Uterus (tissue), 4 donors: Measurements from ENCODE around the gene TIGD6. TPM values are rescaled to one million over a fixed set of nuclear protein-coding genes. Genes with fewer than 3 reads are reported as not detected.

Experiments
- DNase-seq, 2 donors: peaks; one replicate each; pipeline ENCODE4 v3.0.0-alpha.2; 2019 to 2020
- H3K27ac ChIP-seq, 2 donors: fragments of 200-600 bp; sonication (generic); 1 replicate in 1 of 2; 2 replicates in 1 of 2; pipeline ENCODE4 v1.5.1; 2016 to 2018
- H3K27me3 ChIP-seq, 2 donors: fragments of 200-600 bp; sonication (generic); one replicate each; pipeline ENCODE4 v1.5.1; 2018 to 2019; ENCODE audit warnings: control low read depth in 1 of 2
- H3K36me3 ChIP-seq, 2 donors: fragments of 200-600 bp; sonication (generic); one replicate each; pipeline ENCODE4 v1.5.1; 2019; ENCODE audit warnings: control low read depth in 1 of 2
- H3K4me1 ChIP-seq, 2 donors: fragments of 200-600 bp; sonication (generic); one replicate each; pipeline ENCODE4 v1.5.1; 2018 to 2019; ENCODE audit warnings: control low read depth in 1 of 2
- H3K4me3 ChIP-seq, 2 donors: fragments of 200-600 bp; sonication (generic); 1 replicate in 1 of 2; 2 replicates in 1 of 2; pipeline ENCODE4 v1.5.1; 2018 to 2019; ENCODE audit warnings: mild to moderate bottlenecking in 1 of 2
- H3K9me3 ChIP-seq, 2 donors: fragments of 200-600 bp; sonication (generic); one replicate each; pipeline ENCODE4 v1.5.1; 2019; ENCODE audit warnings: control low read depth in 1 of 2
- POLR2A ChIP-seq, 2 donors: fragments of 450-650 bp; IDR thresholded peaks; one replicate each; pipeline ENCODE4 v1.6.1; 2016; ENCODE audit warnings: antibody characterized with exemption in 2 of 2, mild to moderate bottlenecking in 1 of 2, moderate library complexity in 1 of 2
- intact Hi-C: fragments of 100-400 bp; cut with DNase I; formaldehyde crosslinking; loops from one replicate; pipeline ENCODE4 v1.15.1; 2023; ENCODE audit warnings: low total_unique reads
- total RNA-seq, 4 donors: library from RNA; depleted of rRNA in 3 of 4; stranded (reverse); fragments of >200 nt in 3 of 4; gene quantifications; one replicate each; pipeline versions ENCODE4 v1.1.0 to v1.2.4, GENCODE V29; 2014 to 2023
- TF ChIP-seq, protein P1 (sequence below), 4 experiments: fragments of 200-600 bp in 2 of 4; fragments of 450-650 bp in 2 of 4; sonication (generic) in 2 of 4; IDR thresholded peaks; one replicate each; pipeline ENCODE4 v1.5.1; 2016 to 2019; ENCODE audit warnings: antibody characterized with exemption in 4 of 4, mild to moderate bottlenecking in 2 of 4, moderate library complexity in 1 of 4
- donor health status: DM: yes; HTN: yes; CAD: no.

TIGD6 gene
- total RNA-seq, 4 donors from 2014 or later = 1.2 to 6.8 (median 2.7) TPM

GRCh38 chr5:149999866-150000255, 593 bp downstream of the TIGD6 start:
- peak overlapping the region; percentile 61 to 81 for H3K4me3 ChIP-seq
- H3K27ac ChIP-seq = peak overlapping the region; percentile 87
- no peaks in the 10 kb centered on the region for H3K9me3 ChIP-seq
- no peak for DNase-seq
- intact Hi-C loops = loop anchor here (10.0 kb wide), 1 partner anchor 365 kb away; no protein-coding TSS in a partner anchor
- TF ChIP-seq POLR2A (IDR thresholded peaks at IDR 0.05) = no peak
- TF ChIP-seq, protein P1, sequence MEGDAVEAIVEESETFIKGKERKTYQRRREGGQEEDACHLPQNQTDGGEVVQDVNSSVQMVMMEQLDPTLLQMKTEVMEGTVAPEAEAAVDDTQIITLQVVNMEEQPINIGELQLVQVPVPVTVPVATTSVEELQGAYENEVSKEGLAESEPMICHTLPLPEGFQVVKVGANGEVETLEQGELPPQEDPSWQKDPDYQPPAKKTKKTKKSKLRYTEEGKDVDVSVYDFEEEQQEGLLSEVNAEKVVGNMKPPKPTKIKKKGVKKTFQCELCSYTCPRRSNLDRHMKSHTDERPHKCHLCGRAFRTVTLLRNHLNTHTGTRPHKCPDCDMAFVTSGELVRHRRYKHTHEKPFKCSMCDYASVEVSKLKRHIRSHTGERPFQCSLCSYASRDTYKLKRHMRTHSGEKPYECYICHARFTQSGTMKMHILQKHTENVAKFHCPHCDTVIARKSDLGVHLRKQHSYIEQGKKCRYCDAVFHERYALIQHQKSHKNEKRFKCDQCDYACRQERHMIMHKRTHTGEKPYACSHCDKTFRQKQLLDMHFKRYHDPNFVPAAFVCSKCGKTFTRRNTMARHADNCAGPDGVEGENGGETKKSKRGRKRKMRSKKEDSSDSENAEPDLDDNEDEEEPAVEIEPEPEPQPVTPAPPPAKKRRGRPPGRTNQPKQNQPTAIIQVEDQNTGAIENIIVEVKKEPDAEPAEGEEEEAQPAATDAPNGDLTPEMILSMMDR (IDR thresholded peaks at IDR 0.05) = no peak
- no peaks in the 10 kb centered on the region for H3K4me1 ChIP-seq
- H3K27me3 ChIP-seq = no peaks in the 10 kb centered on the region
- H3K36me3 ChIP-seq = no peaks in the 10 kb centered on the region

DNA sequence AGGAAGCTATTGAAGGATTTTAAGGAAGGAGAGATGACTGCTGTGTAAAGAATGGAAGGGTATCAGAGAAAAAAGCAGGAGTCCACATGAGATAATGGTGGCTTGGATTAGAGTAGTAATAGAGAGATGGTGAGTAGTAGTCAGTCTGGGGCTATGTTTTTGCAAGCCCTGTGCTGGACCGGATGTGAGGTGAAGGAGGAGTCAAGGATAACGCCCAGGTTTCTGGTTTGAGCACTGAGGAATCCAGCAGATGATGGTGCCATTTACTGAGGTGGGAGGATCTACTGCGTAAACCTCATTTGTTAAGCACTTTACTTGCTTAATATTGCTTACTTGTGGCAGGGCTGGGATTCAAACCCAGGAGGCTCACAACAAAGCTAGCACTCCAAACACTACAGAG, 1.1 kb downstream of the TIGD6 start:
- peak overlapping the region; percentile 87 for H3K27ac ChIP-seq
- intact Hi-C loops = loop anchor here (10.0 kb wide), 1 partner anchor 365 kb away; no protein-coding TSS in a partner anchor
- no peaks in the 10 kb centered on the region for H3K9me3 ChIP-seq
- TF ChIP-seq, protein P1 (IDR thresholded peaks at IDR 0.05) = no peak
- no peak for TF ChIP-seq POLR2A (IDR thresholded peaks at IDR 0.05)
- no peaks in the 10 kb centered on the region for H3K4me1 ChIP-seq
- peak overlapping the region; percentile 61 to 81 for H3K4me3 ChIP-seq
- no peak for DNase-seq
- no peaks in the 10 kb centered on the region for H3K36me3 ChIP-seq
- no peaks in the 10 kb centered on the region for H3K27me3 ChIP-seq

DNA sequence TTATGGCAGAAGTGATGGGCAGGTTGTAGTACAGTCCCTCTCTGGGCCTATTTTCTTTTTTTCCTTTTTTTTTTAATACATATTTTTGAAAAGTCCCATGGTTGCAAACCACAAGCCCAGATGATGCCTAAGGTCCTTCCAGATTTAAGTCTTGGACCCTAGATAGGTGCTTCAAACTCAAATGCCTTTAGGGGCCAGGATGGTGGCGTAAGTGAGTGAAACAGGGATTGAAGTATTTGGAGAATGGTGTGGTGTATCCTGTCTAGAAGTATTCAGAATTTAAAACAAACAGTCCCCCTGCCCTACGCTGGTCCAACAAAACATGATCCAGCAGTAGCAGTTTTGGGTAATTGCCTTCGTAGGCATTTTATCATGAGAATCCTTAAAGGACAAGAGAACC, 2.2 kb downstream of the TIGD6 start:
- intact Hi-C loops = loop anchor here (10.0 kb wide), 1 partner anchor 363 kb away; no protein-coding TSS in a partner anchor
- Histone ChIP-seq H3K4me1 (no peaks in the 10 kb centered on the region), H3K36me3 (no peaks in the 10 kb centered on the region), H3K9me3 (no peaks in the 10 kb centered on the region), H3K4me3 (no peak overlapping the region), H3K27ac (no peak overlapping the region), H3K27me3 (no peaks in the 10 kb centered on the region)
- no peak for DNase-seq
- TF ChIP-seq, protein P1 (IDR thresholded peaks at IDR 0.05) = no peak
- no peak for TF ChIP-seq POLR2A (IDR thresholded peaks at IDR 0.05)

DNA sequence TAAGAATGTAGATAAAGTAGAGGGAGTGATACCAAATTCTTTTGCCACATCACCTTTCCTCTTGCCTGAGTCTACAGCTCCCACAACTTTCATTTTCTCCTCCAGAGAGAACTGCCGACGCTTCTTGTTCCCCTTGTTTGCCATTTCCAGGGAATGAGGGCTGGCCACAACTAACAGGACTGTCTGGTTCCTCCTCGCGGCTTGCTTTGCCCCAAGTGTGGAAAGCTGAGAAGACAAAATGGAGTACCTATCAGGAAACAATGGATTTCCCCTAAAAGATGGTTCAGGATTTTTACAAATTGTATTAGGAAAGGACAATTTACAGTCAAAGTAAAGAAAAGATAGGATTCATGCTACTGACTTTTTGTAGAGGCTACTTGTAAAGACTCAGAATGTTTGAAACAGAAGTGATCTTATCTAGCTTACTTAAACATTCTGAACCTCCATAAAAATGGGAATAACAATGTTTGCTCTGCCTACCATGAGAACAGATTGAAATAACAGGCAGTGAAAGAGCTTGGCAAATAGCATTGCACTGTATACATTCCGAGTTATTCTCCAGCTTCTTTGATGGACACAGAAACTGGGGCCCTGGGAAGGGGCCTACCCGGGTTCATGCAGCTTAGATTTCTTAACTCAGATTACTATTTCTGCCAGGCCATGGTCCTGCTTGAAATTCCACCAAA, 4.1 kb downstream of the TIGD6 start:
- no peak overlapping the region for H3K4me3 ChIP-seq
- no peak overlapping the region for H3K27ac ChIP-seq
- TF ChIP-seq, protein P1 (IDR thresholded peaks at IDR 0.05) = no peak
- TF ChIP-seq POLR2A (IDR thresholded peaks at IDR 0.05) = no peak

DNA sequence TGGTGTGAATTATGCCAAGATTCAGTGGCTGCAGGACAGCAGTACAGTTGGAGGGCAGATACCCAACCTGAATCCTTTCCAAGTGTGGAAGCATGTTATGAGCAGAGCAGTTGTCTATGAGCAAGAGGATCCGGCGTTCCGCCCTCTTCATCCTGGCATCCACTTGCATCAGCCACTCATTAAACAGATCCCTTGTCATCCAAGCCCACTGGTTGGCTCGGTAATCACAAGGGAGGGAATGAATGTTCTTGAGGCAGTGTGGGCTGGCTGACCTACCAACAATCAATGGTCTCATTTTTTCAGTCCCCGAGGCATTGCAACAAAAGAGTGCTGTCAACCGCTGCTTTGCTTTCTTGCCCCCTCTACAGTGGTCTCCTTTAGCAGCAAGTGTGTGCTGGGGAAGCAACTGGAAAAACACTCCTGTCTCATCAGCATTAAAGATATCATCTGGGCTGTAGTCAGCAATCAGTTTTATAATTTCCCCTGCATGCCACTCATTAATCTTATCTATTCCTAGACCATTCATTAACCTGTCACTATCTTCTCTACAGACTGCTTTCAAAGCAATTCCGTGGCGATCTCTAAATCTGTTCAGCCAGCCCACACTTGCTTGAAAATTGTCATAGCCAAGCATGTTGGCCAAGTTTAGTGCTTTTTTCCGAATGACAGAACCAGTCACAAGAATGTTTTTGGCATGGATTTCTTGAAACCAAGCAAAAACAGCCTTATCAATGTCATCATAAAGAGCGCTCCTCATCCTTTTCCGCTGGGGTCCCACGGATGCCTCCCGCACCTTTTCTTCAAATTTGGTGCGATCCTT, 4.9 kb downstream of the TIGD6 start:
- Histone ChIP-seq H3K4me3 (no peak overlapping the region), H3K27me3 (no peaks in the 10 kb centered on the region), H3K27ac (no peak overlapping the region), H3K4me1 (no peaks in the 10 kb centered on the region), H3K36me3 (no peaks in the 10 kb centered on the region), H3K9me3 (no peaks in the 10 kb centered on the region)
- intact Hi-C loops = loop anchor here (10.0 kb wide), 1 partner anchor 361 kb away; no protein-coding TSS in a partner anchor
- TF ChIP-seq POLR2A (IDR thresholded peaks at IDR 0.05) = no peak
- TF ChIP-seq, protein P1 (IDR thresholded peaks at IDR 0.05) = no peak
- no peak for DNase-seq

More for the DNA sequence above, 4.1 kb downstream of the TIGD6 start:
- no peak for DNase-seq
- Histone ChIP-seq H3K27me3 (no peaks in the 10 kb centered on the region), H3K4me1 (no peaks in the 10 kb centered on the region), H3K36me3 (no peaks in the 10 kb centered on the region), H3K9me3 (no peaks in the 10 kb centered on the region)
- intact Hi-C loops = loop anchor here (10.0 kb wide), 1 partner anchor 362 kb away; no protein-coding TSS in a partner anchor
